Sigmoid colon (tissue), 4 donors: ENCODE data around the gene CEACAM1.

ENCODE experiments used
- EP300 ChIP-seq, 4 donors: sonication (generic); formaldehyde crosslinking; IDR thresholded peaks; one replicate each; pipeline ENCODE4 v1.6.1; 2017; ENCODE audit warnings: antibody characterized with exemption in 4 of 4
- TF ChIP-seq, protein P1 (sequence below), 4 experiments: fragments of 450-650 bp in 3 of 4; fragments of 200-600 bp in 1 of 4; IDR thresholded peaks; one replicate each; pipeline ENCODE4 v1.5.1; 2016 to 2019; ENCODE audit warnings: antibody characterized with exemption in 4 of 4, mild to moderate bottlenecking in 3 of 4, moderate library complexity in 2 of 4

- TF ChIP-seq, protein P1, sequence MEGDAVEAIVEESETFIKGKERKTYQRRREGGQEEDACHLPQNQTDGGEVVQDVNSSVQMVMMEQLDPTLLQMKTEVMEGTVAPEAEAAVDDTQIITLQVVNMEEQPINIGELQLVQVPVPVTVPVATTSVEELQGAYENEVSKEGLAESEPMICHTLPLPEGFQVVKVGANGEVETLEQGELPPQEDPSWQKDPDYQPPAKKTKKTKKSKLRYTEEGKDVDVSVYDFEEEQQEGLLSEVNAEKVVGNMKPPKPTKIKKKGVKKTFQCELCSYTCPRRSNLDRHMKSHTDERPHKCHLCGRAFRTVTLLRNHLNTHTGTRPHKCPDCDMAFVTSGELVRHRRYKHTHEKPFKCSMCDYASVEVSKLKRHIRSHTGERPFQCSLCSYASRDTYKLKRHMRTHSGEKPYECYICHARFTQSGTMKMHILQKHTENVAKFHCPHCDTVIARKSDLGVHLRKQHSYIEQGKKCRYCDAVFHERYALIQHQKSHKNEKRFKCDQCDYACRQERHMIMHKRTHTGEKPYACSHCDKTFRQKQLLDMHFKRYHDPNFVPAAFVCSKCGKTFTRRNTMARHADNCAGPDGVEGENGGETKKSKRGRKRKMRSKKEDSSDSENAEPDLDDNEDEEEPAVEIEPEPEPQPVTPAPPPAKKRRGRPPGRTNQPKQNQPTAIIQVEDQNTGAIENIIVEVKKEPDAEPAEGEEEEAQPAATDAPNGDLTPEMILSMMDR (IDR thresholded peaks at IDR 0.05), result no peak
- no peak for TF ChIP-seq EP300 (IDR thresholded peaks at IDR 0.05)
These were observed 33.2 kb upstream of the CEACAM1 start for GRCh38 chr19:42561512-42561911.
